Measurements from ENCODE around the gene KANSL1. TPM values are rescaled to one million over a fixed set of nuclear protein-coding genes. Genes with fewer than 3 reads are reported as not detected.

The KANSL1 gene
- polyA plus RNA-seq, 2 donors: 14.6 to 25.4 TPM

- H3K9me3 ChIP-seq (ENCODE audit: control insufficient read depth in 2 of 2, insufficient read depth in 1 of 2, low read depth in 1 of 2, low read length in 1 of 2): no peaks in the 10 kb centered on the region
- 62 to 65% methylated on average over 9 of the region's 9 CpGs for WGBS, 2 donors
- no peaks in the 10 kb centered on the region for H3K27me3 ChIP-seq (ENCODE audit: control insufficient read depth in 1 of 2, insufficient read depth in 2 of 2, low read length in 2 of 2)
- H3K4me3 ChIP-seq (ENCODE audit: low read depth in 1 of 2, low read length in 2 of 2): no peak overlapping the region
- H3K27ac ChIP-seq (ENCODE audit: low read depth in 2 of 2, low read length in 1 of 2): no peak overlapping the region
- H3K4me1 ChIP-seq (ENCODE audit: control insufficient read depth in 2 of 2, insufficient read depth in 2 of 2, low read length in 1 of 2): peaks cover 2 to 5% of the 10 kb centered on the region in 2 donors
- no peaks in the 10 kb centered on the region for H3K36me3 ChIP-seq (ENCODE audit: control insufficient read depth in 2 of 2, insufficient read depth in 2 of 2, low read length in 1 of 2)
Measured at GRCh38 chr17:45999900-46000290, 193.3 kb downstream of the KANSL1 start.

- WGBS, 2 donors: 82 to 83% methylated on average over 8 of the region's 8 CpGs
- H3K27me3 ChIP-seq (ENCODE audit: control insufficient read depth in 1 of 2, insufficient read depth in 2 of 2, low read length in 2 of 2): no peaks in the 10 kb centered on the region
- no peak within 1 kb of the TSS for H3K4me3 ChIP-seq (ENCODE audit: low read depth in 1 of 2, low read length in 2 of 2)
- no peaks in the 10 kb centered on the region for H3K36me3 ChIP-seq (ENCODE audit: control insufficient read depth in 2 of 2, insufficient read depth in 2 of 2, low read length in 1 of 2)
- peaks cover 2 to 4% of the 10 kb centered on the region in 2 donors for H3K4me1 ChIP-seq (ENCODE audit: control insufficient read depth in 2 of 2, insufficient read depth in 2 of 2, low read length in 1 of 2)
- H3K9me3 ChIP-seq (ENCODE audit: control insufficient read depth in 2 of 2, insufficient read depth in 1 of 2, low read depth in 1 of 2, low read length in 1 of 2): no peaks in the 10 kb centered on the region
- H3K27ac ChIP-seq (ENCODE audit: low read depth in 2 of 2, low read length in 1 of 2): no peak within 1 kb of the TSS
Measured at GRCh38 chr17:45998987-45999899, 194.0 kb downstream of the KANSL1 start, which contains the start of gene STH. TSS of gene STH (plus strand) at chr17:45999250. CDS start at chr17:45999280, 30 bp downstream.

- Histone ChIP-seq H3K27ac (ENCODE audit: low read depth in 2 of 2, low read length in 1 of 2) (no peak overlapping the region), H3K36me3 (ENCODE audit: control insufficient read depth in 2 of 2, insufficient read depth in 2 of 2, low read length in 1 of 2) (no peaks in the 10 kb centered on the region), H3K4me1 (ENCODE audit: control insufficient read depth in 2 of 2, insufficient read depth in 2 of 2, low read length in 1 of 2) (no peaks in the 10 kb centered on the region), H3K9me3 (ENCODE audit: control insufficient read depth in 2 of 2, insufficient read depth in 1 of 2, low read depth in 1 of 2, low read length in 1 of 2) (no peaks in the 10 kb centered on the region), H3K27me3 (ENCODE audit: control insufficient read depth in 1 of 2, insufficient read depth in 2 of 2, low read length in 2 of 2) (no peaks in the 10 kb centered on the region), H3K4me3 (ENCODE audit: low read depth in 1 of 2, low read length in 2 of 2) (no peak overlapping the region)
- 85% methylated on average over 9 of the region's 9 CpGs for WGBS, 2 donors
Measured at GRCh38 chr17:45997624-45998023, 195.6 kb downstream of the KANSL1 start.

- no peaks in the 10 kb centered on the region for H3K9me3 ChIP-seq (ENCODE audit: control insufficient read depth in 2 of 2, insufficient read depth in 1 of 2, low read depth in 1 of 2, low read length in 1 of 2)
- peaks cover 0 to 2% of the 10 kb centered on the region in 2 donors for H3K4me1 ChIP-seq (ENCODE audit: control insufficient read depth in 2 of 2, insufficient read depth in 2 of 2, low read length in 1 of 2)
- no peak overlapping the region for H3K4me3 ChIP-seq (ENCODE audit: low read depth in 1 of 2, low read length in 2 of 2)
- H3K36me3 ChIP-seq (ENCODE audit: control insufficient read depth in 2 of 2, insufficient read depth in 2 of 2, low read length in 1 of 2): no peaks in the 10 kb centered on the region
- WGBS, 2 donors: 84 to 89% methylated on average over 13 of the region's 13 CpGs
- H3K27me3 ChIP-seq (ENCODE audit: control insufficient read depth in 1 of 2, insufficient read depth in 2 of 2, low read length in 2 of 2): no peaks in the 10 kb centered on the region
- H3K27ac ChIP-seq (ENCODE audit: low read depth in 2 of 2, low read length in 1 of 2): no peak overlapping the region
Measured at GRCh38 chr17:45997166-45997565, 196.1 kb downstream of the KANSL1 start.

- H3K27me3 ChIP-seq (ENCODE audit: control insufficient read depth in 1 of 2, insufficient read depth in 2 of 2, low read length in 2 of 2): no peaks in the 10 kb centered on the region
- 81% methylated on average over 31 of the region's 31 CpGs for WGBS, 2 donors
Measured at GRCh38 chr17:45996282-45996937, 196.8 kb downstream of the KANSL1 start.

GRCh38 chr17:45995627-45996270 lies 197.5 kb downstream of the KANSL1 start:
- Histone ChIP-seq H3K9me3 (ENCODE audit: control insufficient read depth in 2 of 2, insufficient read depth in 1 of 2, low read depth in 1 of 2, low read length in 1 of 2) (no peaks in the 10 kb centered on the region), H3K4me1 (ENCODE audit: control insufficient read depth in 2 of 2, insufficient read depth in 2 of 2, low read length in 1 of 2) (peaks cover 0 to 2% of the 10 kb centered on the region in 2 donors), H3K27me3 (ENCODE audit: control insufficient read depth in 1 of 2, insufficient read depth in 2 of 2, low read length in 2 of 2) (no peaks in the 10 kb centered on the region), H3K27ac (ENCODE audit: low read depth in 2 of 2, low read length in 1 of 2) (no peak overlapping the region), H3K4me3 (ENCODE audit: low read depth in 1 of 2, low read length in 2 of 2) (no peak overlapping the region), H3K36me3 (ENCODE audit: control insufficient read depth in 2 of 2, insufficient read depth in 2 of 2, low read length in 1 of 2) (no peaks in the 10 kb centered on the region)
- 83 to 86% methylated on average over 14 of the region's 14 CpGs for whole genome bisulfite sequencing, 2 donors

More at GRCh38 chr17:45996282-45996937, 196.8 kb downstream of the KANSL1 start:
- H3K4me1 ChIP-seq (ENCODE audit: control insufficient read depth in 2 of 2, insufficient read depth in 2 of 2, low read length in 1 of 2): peaks cover 0 to 2% of the 10 kb centered on the region in 2 donors
- H3K9me3 ChIP-seq (ENCODE audit: control insufficient read depth in 2 of 2, insufficient read depth in 1 of 2, low read depth in 1 of 2, low read length in 1 of 2): no peaks in the 10 kb centered on the region
- H3K27ac ChIP-seq (ENCODE audit: low read depth in 2 of 2, low read length in 1 of 2): no peak overlapping the region
- H3K4me3 ChIP-seq (ENCODE audit: low read depth in 1 of 2, low read length in 2 of 2): no peak overlapping the region
- no peaks in the 10 kb centered on the region for H3K36me3 ChIP-seq (ENCODE audit: control insufficient read depth in 2 of 2, insufficient read depth in 2 of 2, low read length in 1 of 2)

GRCh38 chr17:45994987-45995386 lies 198.2 kb downstream of the KANSL1 start:
- Histone ChIP-seq H3K36me3 (ENCODE audit: control insufficient read depth in 2 of 2, insufficient read depth in 2 of 2, low read length in 1 of 2) (no peaks in the 10 kb centered on the region), H3K27ac (ENCODE audit: low read depth in 2 of 2, low read length in 1 of 2) (no peak overlapping the region), H3K9me3 (ENCODE audit: control insufficient read depth in 2 of 2, insufficient read depth in 1 of 2, low read depth in 1 of 2, low read length in 1 of 2) (no peaks in the 10 kb centered on the region), H3K27me3 (ENCODE audit: control insufficient read depth in 1 of 2, insufficient read depth in 2 of 2, low read length in 2 of 2) (no peaks in the 10 kb centered on the region), H3K4me3 (ENCODE audit: low read depth in 1 of 2, low read length in 2 of 2) (no peak overlapping the region), H3K4me1 (ENCODE audit: control insufficient read depth in 2 of 2, insufficient read depth in 2 of 2, low read length in 1 of 2) (peaks cover 0 to 2% of the 10 kb centered on the region in 2 donors)
- WGBS, 2 donors: 89 to 92% methylated on average over 8 of the region's 8 CpGs

- 86 to 88% methylated on average over 16 of the region's 16 CpGs for WGBS, 2 donors
- Histone ChIP-seq H3K4me3 (ENCODE audit: low read depth in 1 of 2, low read length in 2 of 2) (no peak overlapping the region), H3K27ac (ENCODE audit: low read depth in 2 of 2, low read length in 1 of 2) (no peak overlapping the region), H3K27me3 (ENCODE audit: control insufficient read depth in 1 of 2, insufficient read depth in 2 of 2, low read length in 2 of 2) (no peaks in the 10 kb centered on the region), H3K9me3 (ENCODE audit: control insufficient read depth in 2 of 2, insufficient read depth in 1 of 2, low read depth in 1 of 2, low read length in 1 of 2) (no peaks in the 10 kb centered on the region), H3K4me1 (ENCODE audit: control insufficient read depth in 2 of 2, insufficient read depth in 2 of 2, low read length in 1 of 2) (peaks cover 0 to 2% of the 10 kb centered on the region in 2 donors), H3K36me3 (ENCODE audit: control insufficient read depth in 2 of 2, insufficient read depth in 2 of 2, low read length in 1 of 2) (no peaks in the 10 kb centered on the region)
Measured at GRCh38 chr17:45993962-45994627, 199.1 kb downstream of the KANSL1 start.

GRCh38 chr17:45992904-45993303 lies 200.3 kb downstream of the KANSL1 start:
- WGBS, 2 donors: 81 to 83% methylated on average over 10 of the region's 10 CpGs
- Histone ChIP-seq H3K27me3 (ENCODE audit: control insufficient read depth in 1 of 2, insufficient read depth in 2 of 2, low read length in 2 of 2) (no peaks in the 10 kb centered on the region), H3K4me1 (ENCODE audit: control insufficient read depth in 2 of 2, insufficient read depth in 2 of 2, low read length in 1 of 2) (peaks cover 0 to 2% of the 10 kb centered on the region in 2 donors), H3K9me3 (ENCODE audit: control insufficient read depth in 2 of 2, insufficient read depth in 1 of 2, low read depth in 1 of 2, low read length in 1 of 2) (no peaks in the 10 kb centered on the region), H3K27ac (ENCODE audit: low read depth in 2 of 2, low read length in 1 of 2) (no peak overlapping the region), H3K36me3 (ENCODE audit: control insufficient read depth in 2 of 2, insufficient read depth in 2 of 2, low read length in 1 of 2) (no peaks in the 10 kb centered on the region), H3K4me3 (ENCODE audit: low read depth in 1 of 2, low read length in 2 of 2) (no peak overlapping the region)
